ENCODE results near the gene TCEA2. TPM values are rescaled to one million over a fixed set of nuclear protein-coding genes. Genes with fewer than 3 reads are reported as not detected.

Gene TCEA2
- total and polyA plus RNA-seq, 2 donors (not counting 1 experiment from before 2014, with no cell fraction given) = 58.1 to 63.9 TPM

GRCh38 chr20:64056889-64057627, 5.9 kb upstream of the TCEA2 start:
- ChIA-PET POLR2A (no interaction called here), CTCF (interaction anchor here (0.6 to 2.0 kb wide), 13 partner anchors 9 to 561 kb away, joined by 3 to 11 read pairs (median 4); partner anchors contain the start of genes LKAAEAR1, PRPF6, SAMD10 and UCKL1)
- 60% methylated on average over 32 of the region's 39 CpGs for WGBS (ENCODE audit: insufficient coverage)
- Histone ChIP-seq H3K4me1 (ENCODE audit: control insufficient read depth in 2 of 2, insufficient read depth in 2 of 2, low read length in 2 of 2) (peaks cover 9 to 20% of the 10 kb centered on the region in 2 donors), H4K20me1 (ENCODE audit: control insufficient read depth, insufficient read depth, low read length, poor library complexity, severe bottlenecking) (no peaks in the 10 kb centered on the region), H3K27ac (ENCODE audit: low read length in 2 of 2) (no peak overlapping the region), H3K27me3 (replicated peaks in 1 of 4; ENCODE audit: control extremely low read depth in 1 of 4, control insufficient read depth in 3 of 4, insufficient read depth in 4 of 4, low read length in 3 of 4) (peaks cover 0 to 42% (median 14%) of the 10 kb centered on the region in 4 experiments), H2AFZ (ENCODE audit: insufficient read depth, low read depth, low read length, poor library complexity, severe bottlenecking) (peak overlapping the region; percentile 27), H3K4me3 (ENCODE audit: control extremely low read depth in 1 of 5, extremely low read depth in 1 of 5, insufficient read depth in 1 of 5, low read depth in 2 of 5, low read length in 4 of 5) (no peak overlapping the region), H3K79me2 (ENCODE audit: control insufficient read depth, insufficient read depth, low read length) (no peaks in the 10 kb centered on the region), H3K9ac (ENCODE audit: low read length) (no peak overlapping the region), H3K9me3 (ENCODE audit: control extremely low read depth in 1 of 3, control insufficient read depth in 2 of 3, insufficient read depth in 1 of 3, low read length in 2 of 3) (peaks cover 0 to 8% (median 0%) of the 10 kb centered on the region in 3 donors), H3K36me3 (replicated peaks in 1 of 2; ENCODE audit: control extremely low read depth in 1 of 2, control insufficient read depth in 1 of 2, extremely low read depth in 1 of 2, insufficient read depth in 2 of 2, low read length in 1 of 2) (no peaks in the 10 kb centered on the region), H3K4me2 (replicated peaks; ENCODE audit: low read depth, low read length, poor library complexity, severe bottlenecking) (peak overlapping the region; percentile 36)
- DNase-seq (no peak), ATAC-seq (ENCODE audit: low read depth) (no peak)
- Mint-ChIP-seq H3K4me3 (peak overlapping the region; percentile 23), H3K27ac (no peak overlapping the region), H3K9me3 (ENCODE audit: insufficient read depth) (no peaks in the 10 kb centered on the region), H3K4me1 (peaks cover 15% of the 10 kb centered on the region), H3K27me3 (peaks cover 20% of the 10 kb centered on the region)
- intact Hi-C loops (cut with micrococcal nuclease) = loop anchor here (1.0 kb wide), 1 partner anchor 19 kb away; no protein-coding TSS in a partner anchor
- no peak for TF ChIP-seq EZH2 (IDR thresholded peaks at IDR 0.05; ENCODE audit: borderline replicate concordance, insufficient read depth, low read depth, low read length, poor library complexity, severe bottlenecking)
- TF ChIP-seq, protein P1, sequence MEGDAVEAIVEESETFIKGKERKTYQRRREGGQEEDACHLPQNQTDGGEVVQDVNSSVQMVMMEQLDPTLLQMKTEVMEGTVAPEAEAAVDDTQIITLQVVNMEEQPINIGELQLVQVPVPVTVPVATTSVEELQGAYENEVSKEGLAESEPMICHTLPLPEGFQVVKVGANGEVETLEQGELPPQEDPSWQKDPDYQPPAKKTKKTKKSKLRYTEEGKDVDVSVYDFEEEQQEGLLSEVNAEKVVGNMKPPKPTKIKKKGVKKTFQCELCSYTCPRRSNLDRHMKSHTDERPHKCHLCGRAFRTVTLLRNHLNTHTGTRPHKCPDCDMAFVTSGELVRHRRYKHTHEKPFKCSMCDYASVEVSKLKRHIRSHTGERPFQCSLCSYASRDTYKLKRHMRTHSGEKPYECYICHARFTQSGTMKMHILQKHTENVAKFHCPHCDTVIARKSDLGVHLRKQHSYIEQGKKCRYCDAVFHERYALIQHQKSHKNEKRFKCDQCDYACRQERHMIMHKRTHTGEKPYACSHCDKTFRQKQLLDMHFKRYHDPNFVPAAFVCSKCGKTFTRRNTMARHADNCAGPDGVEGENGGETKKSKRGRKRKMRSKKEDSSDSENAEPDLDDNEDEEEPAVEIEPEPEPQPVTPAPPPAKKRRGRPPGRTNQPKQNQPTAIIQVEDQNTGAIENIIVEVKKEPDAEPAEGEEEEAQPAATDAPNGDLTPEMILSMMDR (IDR thresholded peaks at IDR 0.05) = no peak

All from B cell (primary cell).